Measurements from ENCODE around the gene MCTP2. TPM values are rescaled to one million over a fixed set of nuclear protein-coding genes. Genes with fewer than 3 reads are reported as not detected.

The MCTP2 gene
- polyA plus RNA-seq, 3 donors from 2014 or later, result 30.2 to 83.7 (median 59.1) TPM

DNA sequence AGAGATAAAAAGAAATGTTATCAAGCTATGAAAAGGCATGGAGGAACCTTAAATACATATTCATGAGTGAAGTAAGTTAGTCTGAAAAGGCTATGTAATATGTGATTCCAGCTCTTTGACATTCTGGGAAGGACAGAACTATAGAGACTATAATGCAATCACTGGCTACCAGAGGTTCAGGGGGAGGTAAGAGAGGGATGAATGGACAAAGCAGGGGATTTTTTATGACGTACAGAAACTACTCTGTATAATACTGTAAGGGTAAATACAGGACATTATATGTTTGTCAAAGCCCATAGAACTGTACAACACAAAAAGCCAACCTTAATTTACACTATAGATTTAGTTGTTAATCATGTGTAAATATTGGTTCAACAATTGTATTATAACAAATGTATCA is 46.1 kb downstream of the MCTP2 start:
- Mint-ChIP-seq H3K27me3 (ENCODE audit: low read depth in 3 of 3) (peaks cover 0 to 5% (median 4%) of the 10 kb centered on the region in 3 donors), H3K9me3 (peaks cover 0 to 13% (median 5%) of the 10 kb centered on the region in 6 donors), H3K4me1 (peaks cover 63 to 64% of the 10 kb centered on the region in 2 donors), H3K27ac (peak overlapping the region; percentile 66 to 96 (median 90)), H3K4me3 (peak overlapping the region in 2 of 5 donors; percentile 1 to 84), H3K36me3 (peaks cover 20 to 36% (median 33%) of the 10 kb centered on the region in 3 donors)
- no peak for DNase-seq

GRCh38 chr15:94279736-94280135 is 48.4 kb downstream of the MCTP2 start:
- peaks cover 2 to 13% (median 5%) of the 10 kb centered on the region in 6 donors for H3K9me3 Mint-ChIP-seq
- H3K27ac Mint-ChIP-seq, result peak overlapping the region; percentile 84 to 96 (median 92)
- H3K36me3 Mint-ChIP-seq, result peaks cover 27 to 50% (median 42%) of the 10 kb centered on the region in 3 donors
- peak overlapping the region; percentile 4 to 84 (median 60) for H3K4me3 Mint-ChIP-seq
- peaks cover 0 to 4% (median 4%) of the 10 kb centered on the region in 3 donors for H3K27me3 Mint-ChIP-seq (ENCODE audit: low read depth in 3 of 3)
- DNase-seq, result no peak
- peaks cover 80 to 85% of the 10 kb centered on the region in 2 donors for H3K4me1 Mint-ChIP-seq

DNA sequence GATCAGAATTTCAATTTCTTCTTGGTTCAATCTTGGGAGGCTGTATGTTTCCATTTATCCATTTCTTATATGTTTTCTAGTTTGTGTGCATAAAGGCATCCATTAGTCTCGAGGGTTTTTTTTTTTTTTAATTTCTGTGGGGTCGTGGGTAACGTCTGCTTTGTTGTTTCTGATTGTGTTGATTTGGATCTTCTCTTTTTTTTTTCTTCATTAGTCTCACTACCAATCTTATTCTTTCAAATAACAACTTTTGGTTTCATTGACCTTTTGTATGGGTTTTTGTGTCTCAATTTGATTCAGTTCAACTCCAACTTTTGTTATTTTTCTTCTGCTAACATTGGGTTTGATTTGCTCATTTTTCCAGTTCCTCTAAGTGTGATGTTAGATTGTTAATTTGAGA is 48.9 kb downstream of the MCTP2 start:
- peaks cover 27 to 53% (median 42%) of the 10 kb centered on the region in 3 donors for H3K36me3 Mint-ChIP-seq
- no peak for DNase-seq
- peaks cover 82 to 91% of the 10 kb centered on the region in 2 donors for H3K4me1 Mint-ChIP-seq
- peak overlapping the region; percentile 84 to 96 (median 92) for H3K27ac Mint-ChIP-seq
- peaks cover 2 to 13% (median 5%) of the 10 kb centered on the region in 6 donors for H3K9me3 Mint-ChIP-seq
- H3K27me3 Mint-ChIP-seq (ENCODE audit: low read depth in 3 of 3), result peaks cover 0 to 4% (median 0%) of the 10 kb centered on the region in 3 donors
- H3K4me3 Mint-ChIP-seq, result peak overlapping the region; percentile 41 to 84 (median 68)

- H3K27ac Mint-ChIP-seq, result peak overlapping the region; percentile 84 to 96 (median 90)
- no peak for DNase-seq
- H3K36me3 Mint-ChIP-seq, result peaks cover 27 to 60% (median 46%) of the 10 kb centered on the region in 3 donors
- peaks cover 2 to 13% (median 5%) of the 10 kb centered on the region in 6 donors for H3K9me3 Mint-ChIP-seq
- H3K4me3 Mint-ChIP-seq, result peak overlapping the region; percentile 24 to 84 (median 31)
- peaks cover 0 to 4% (median 0%) of the 10 kb centered on the region in 3 donors for H3K27me3 Mint-ChIP-seq (ENCODE audit: low read depth in 3 of 3)
- peaks cover 89 to 100% of the 10 kb centered on the region in 2 donors for H3K4me1 Mint-ChIP-seq
These were observed 51.2 kb downstream of the MCTP2 start for GRCh38 chr15:94282269-94283250.

DNA sequence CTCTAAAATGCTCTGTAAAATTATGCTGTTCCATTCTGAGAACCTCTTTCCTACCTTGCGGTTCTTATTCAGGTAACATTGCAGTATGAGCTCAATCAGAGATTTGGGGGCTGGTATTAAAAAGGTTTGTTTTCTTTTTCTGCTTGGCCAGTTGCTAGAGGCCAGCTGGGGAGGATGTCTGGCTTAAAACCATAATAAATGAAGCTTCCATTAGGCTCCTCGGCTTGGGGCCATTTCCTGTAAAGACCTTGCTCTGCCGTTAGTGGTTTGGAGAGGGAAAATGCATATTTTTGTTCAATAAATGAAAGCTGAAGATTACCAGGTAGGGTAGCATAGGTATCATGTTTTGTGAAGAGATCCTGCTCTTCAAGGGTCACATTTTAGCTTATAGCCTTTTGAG is 55.2 kb downstream of the MCTP2 start:
- Mint-ChIP-seq H3K4me1 (peaks cover 85 to 100% of the 10 kb centered on the region in 2 donors), H3K4me3 (peak overlapping the region; percentile 86 to 96 (median 91)), H3K36me3 (peaks cover 24 to 59% (median 37%) of the 10 kb centered on the region in 3 donors), H3K27me3 (ENCODE audit: low read depth in 3 of 3) (peaks cover 0 to 2% (median 0%) of the 10 kb centered on the region in 3 donors), H3K27ac (peak overlapping the region; percentile 94 to 100 (median 100)), H3K9me3 (peaks cover 2 to 16% (median 6%) of the 10 kb centered on the region in 6 donors)
- DNase-seq, result peak in 1 of 3 donors; percentile 33

DNA sequence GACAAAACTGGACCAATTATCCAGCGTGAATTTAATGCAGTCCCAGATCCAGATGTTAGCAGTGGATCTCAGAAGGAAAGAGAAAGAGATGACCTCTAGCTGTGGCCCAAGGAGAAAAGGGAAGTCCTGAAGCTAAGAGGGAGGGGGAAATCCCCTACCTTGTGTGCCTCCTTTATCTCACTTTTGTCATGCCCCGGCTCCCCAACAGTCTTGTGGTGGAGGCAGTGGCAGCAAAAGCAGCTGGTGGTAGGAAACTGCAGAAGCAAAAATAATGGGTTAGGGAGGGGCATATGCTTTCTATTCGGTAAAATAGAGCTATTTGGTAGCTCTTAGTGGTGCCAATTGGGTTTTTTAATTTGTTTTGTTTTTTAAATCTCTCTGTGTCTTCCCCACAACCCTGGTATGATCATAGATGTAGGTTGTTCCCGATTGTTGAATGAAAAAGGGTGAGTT is 56.5 kb downstream of the MCTP2 start:
- peaks cover 0 to 3% (median 0%) of the 10 kb centered on the region in 3 donors for H3K27me3 Mint-ChIP-seq (ENCODE audit: low read depth in 3 of 3)
- H3K27ac Mint-ChIP-seq, result peak overlapping the region; percentile 94 to 100 (median 100)
- H3K4me3 Mint-ChIP-seq, result peak overlapping the region; percentile 86 to 96 (median 91)
- H3K36me3 Mint-ChIP-seq, result peaks cover 12 to 47% (median 24%) of the 10 kb centered on the region in 3 donors
- peak; percentile 84 to 85 (median 84) for DNase-seq
- peaks cover 0 to 8% (median 0%) of the 10 kb centered on the region in 6 donors for H3K9me3 Mint-ChIP-seq
- peaks cover 84 to 100% of the 10 kb centered on the region in 2 donors for H3K4me1 Mint-ChIP-seq

- Mint-ChIP-seq H3K27ac (peak overlapping the region; percentile 48 to 100 (median 93)), H3K9me3 (peaks cover 0 to 8% (median 0%) of the 10 kb centered on the region in 6 donors), H3K27me3 (ENCODE audit: low read depth in 3 of 3) (peaks cover 0 to 3% (median 2%) of the 10 kb centered on the region in 3 donors), H3K4me1 (peaks cover 92 to 100% of the 10 kb centered on the region in 2 donors), H3K4me3 (peak overlapping the region in 3 of 5 donors; percentile 14 to 59 (median 30)), H3K36me3 (peaks cover 8 to 30% (median 20%) of the 10 kb centered on the region in 3 donors)
- no peak for DNase-seq
These were observed 59.4 kb downstream of the MCTP2 start for GRCh38 chr15:94290730-94291129.

DNA sequence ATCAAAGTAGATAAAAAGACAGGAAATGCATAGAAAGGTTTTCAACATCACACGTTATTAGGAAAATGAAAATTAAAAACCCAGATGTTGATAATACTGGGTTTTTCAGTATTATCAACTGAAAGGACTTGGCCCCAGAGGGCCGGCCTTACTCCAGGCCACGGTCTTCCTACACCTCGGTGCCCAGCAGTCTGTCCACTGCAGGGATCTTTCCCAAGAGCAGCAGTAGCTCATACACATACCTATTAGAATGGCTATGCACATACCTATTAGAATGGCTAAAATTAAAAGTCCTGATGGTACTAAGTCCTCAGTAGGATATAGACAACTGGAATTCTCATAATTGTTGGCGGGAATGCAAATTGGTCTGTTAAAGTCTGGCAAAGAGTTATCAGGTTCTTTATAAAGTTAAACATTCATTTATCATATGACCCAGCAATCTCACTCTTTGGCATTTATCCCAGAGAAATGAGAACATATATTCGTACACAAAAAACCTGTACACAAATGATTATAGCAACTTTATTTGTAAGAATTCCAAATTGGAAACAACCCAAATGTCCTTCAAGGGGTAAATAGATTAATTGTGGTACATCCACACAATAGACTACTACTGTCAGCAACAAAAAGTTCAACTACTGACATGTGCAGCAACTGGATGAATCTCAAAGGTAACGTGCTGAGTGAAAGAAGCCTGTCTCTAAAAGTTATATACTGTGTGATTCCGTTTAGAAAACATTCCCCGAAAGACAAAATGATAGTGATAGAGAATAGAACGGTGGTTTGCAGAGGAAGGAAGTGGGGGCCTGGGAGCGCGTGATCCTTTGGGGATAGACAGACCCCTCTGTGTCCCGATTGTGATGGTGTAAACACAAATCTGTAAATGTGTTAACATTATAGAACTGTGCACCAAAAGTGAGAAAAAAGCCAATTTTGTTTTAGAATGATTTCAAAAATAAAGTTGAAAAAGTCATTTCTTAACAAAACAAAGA is 62.3 kb downstream of the MCTP2 start:
- DNase-seq, result peak; percentile 38 to 56 (median 52)
- H3K27ac Mint-ChIP-seq, result peak overlapping the region; percentile 86 to 99 (median 95)
- H3K36me3 Mint-ChIP-seq, result peaks cover 8 to 26% (median 14%) of the 10 kb centered on the region in 3 donors
- peaks cover 0 to 8% (median 0%) of the 10 kb centered on the region in 6 donors for H3K9me3 Mint-ChIP-seq
- peaks cover 0 to 4% (median 2%) of the 10 kb centered on the region in 3 donors for H3K27me3 Mint-ChIP-seq (ENCODE audit: low read depth in 3 of 3)
- H3K4me1 Mint-ChIP-seq, result peaks cover 91 to 99% of the 10 kb centered on the region in 2 donors
- H3K4me3 Mint-ChIP-seq, result peak overlapping the region; percentile 46 to 83 (median 76)

DNA sequence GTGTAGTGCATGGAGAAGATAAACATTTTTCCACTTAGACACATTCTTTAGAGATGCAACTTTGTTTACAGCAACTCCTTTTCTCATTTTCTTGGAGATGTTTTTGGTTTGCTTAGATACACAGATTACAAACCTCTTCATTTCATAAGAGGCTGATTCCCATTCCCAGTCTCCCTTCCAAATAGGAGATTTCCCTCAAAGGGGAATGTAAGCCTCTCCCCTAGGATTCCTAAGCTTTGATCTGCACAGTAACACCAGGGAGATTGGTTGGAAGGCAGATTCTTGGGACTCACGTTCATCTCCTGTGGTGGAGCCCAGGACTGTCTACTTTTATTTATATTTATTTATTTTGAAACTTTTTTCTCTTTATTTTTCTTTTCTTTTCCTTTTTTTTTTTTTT is 63.2 kb downstream of the MCTP2 start:
- Mint-ChIP-seq H3K27me3 (ENCODE audit: low read depth in 3 of 3) (peaks cover 2 to 4% (median 2%) of the 10 kb centered on the region in 3 donors), H3K9me3 (peaks cover 0 to 8% (median 0%) of the 10 kb centered on the region in 6 donors), H3K36me3 (peaks cover 13 to 27% (median 15%) of the 10 kb centered on the region in 3 donors), H3K4me3 (peak overlapping the region; percentile 49 to 83 (median 76)), H3K27ac (peak overlapping the region; percentile 86 to 99 (median 95)), H3K4me1 (peaks cover 92 to 98% of the 10 kb centered on the region in 2 donors)
- no peak for DNase-seq

DNA sequence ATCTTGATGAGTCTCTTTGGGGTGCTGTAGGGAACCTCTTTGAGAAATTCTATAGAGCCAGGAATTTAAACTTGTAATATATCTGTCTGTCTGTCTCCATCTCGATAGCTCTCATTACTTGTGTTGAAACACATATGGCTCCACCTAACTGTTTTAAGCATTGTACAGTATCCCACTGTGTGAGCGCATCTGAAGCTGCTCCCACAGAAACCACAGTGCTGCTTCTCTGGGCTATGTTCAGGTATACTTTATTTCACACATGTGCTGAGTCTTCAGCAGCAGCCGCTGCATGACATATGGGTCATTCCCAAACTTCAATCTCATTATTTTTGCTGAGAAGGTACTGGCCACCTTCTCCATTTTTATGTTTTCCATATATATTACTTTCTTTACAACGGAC is 63.9 kb downstream of the MCTP2 start:
- H3K4me1 Mint-ChIP-seq, result peaks cover 93 to 98% of the 10 kb centered on the region in 2 donors
- H3K36me3 Mint-ChIP-seq, result peaks cover 15 to 21% (median 18%) of the 10 kb centered on the region in 3 donors
- DNase-seq, result peak; percentile 48 to 54 (median 53)
- H3K4me3 Mint-ChIP-seq, result peak overlapping the region; percentile 49 to 83 (median 69)
- H3K9me3 Mint-ChIP-seq, result peaks cover 0 to 7% (median 0%) of the 10 kb centered on the region in 6 donors
- H3K27ac Mint-ChIP-seq, result peak overlapping the region; percentile 86 to 98 (median 95)
- peaks cover 2 to 4% (median 2%) of the 10 kb centered on the region in 3 donors for H3K27me3 Mint-ChIP-seq (ENCODE audit: low read depth in 3 of 3)

DNA sequence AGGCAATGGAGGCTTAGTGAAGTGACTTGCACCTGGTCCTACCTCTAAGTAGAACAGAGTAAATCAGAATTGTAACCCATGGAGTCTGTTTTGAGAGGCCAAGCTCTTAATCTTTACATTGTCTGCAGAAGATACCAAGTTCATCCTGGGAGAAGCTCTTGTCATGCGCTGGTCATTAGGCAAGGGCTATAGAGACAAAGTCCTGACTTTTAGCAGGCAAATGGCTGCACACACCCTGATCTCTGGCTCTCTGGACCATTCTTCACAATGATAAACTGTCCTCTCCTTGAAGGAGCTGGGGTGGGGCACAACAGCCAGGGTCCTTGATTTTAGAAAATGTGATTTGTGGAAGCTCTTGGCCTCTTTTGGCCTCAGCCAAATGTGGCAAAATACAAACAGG is 65.4 kb downstream of the MCTP2 start:
- Mint-ChIP-seq H3K9me3 (no peaks in the 10 kb centered on the region), H3K4me1 (peaks cover 93 to 98% of the 10 kb centered on the region in 2 donors), H3K36me3 (peaks cover 15 to 25% (median 25%) of the 10 kb centered on the region in 3 donors), H3K27ac (peak overlapping the region; percentile 86 to 98 (median 95)), H3K4me3 (peak overlapping the region; percentile 39 to 72 (median 56)), H3K27me3 (ENCODE audit: low read depth in 3 of 3) (peaks cover 2 to 7% (median 2%) of the 10 kb centered on the region in 3 donors)
- DNase-seq, result no peak

DNA sequence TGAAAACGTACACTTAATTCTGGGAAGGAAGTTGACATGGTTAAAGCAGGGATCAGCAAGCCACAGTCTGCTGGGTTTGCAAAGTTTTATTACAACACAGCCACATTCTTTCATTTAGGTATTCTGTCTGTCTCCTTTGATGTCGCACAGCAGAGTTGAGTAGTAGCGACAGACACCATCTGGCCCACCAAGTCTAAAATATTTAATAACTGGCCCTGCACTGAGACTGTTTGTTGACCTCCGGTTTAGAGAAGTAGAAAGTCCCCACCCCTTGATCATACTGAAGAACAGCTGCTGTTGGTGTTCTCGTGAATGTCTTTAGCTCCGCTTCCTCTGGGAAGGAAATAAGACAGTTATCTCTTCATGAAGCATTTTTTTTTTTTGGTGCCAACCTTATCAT is 66.2 kb downstream of the MCTP2 start:
- Mint-ChIP-seq H3K36me3 (peaks cover 22 to 34% (median 33%) of the 10 kb centered on the region in 3 donors), H3K27ac (peak overlapping the region; percentile 86 to 98 (median 95)), H3K9me3 (no peaks in the 10 kb centered on the region), H3K4me3 (peak overlapping the region; percentile 65 to 77 (median 72)), H3K27me3 (ENCODE audit: low read depth in 3 of 3) (peaks cover 2 to 7% (median 3%) of the 10 kb centered on the region in 3 donors), H3K4me1 (peaks cover 93 to 98% of the 10 kb centered on the region in 2 donors)
- DNase-seq, result peak; percentile 27 to 45 (median 38)

Measured in immature natural killer cell (primary cell).